Panc1 (cell line): ENCODE results near the gene COL4A1. TPM values are rescaled to one million over a fixed set of nuclear protein-coding genes. Genes with fewer than 3 reads are reported as not detected.

ENCODE experiments used
- ATAC-seq: fragments of 200-7000 bp; cut with Tn5 transposase; 2 replicates; pipeline ENCODE4 v1.9.1; 2020; ENCODE audit warnings: mild to moderate bottlenecking, moderate library complexity
- BruUV-seq: library from RNA; stranded (reverse); fragments of 400-500 nt; replicated peaks from 2 replicates; lab custom pipeline; 2021; lab: Mats Ljungman, UMichigan
- CTCF ChIA-PET: fragments of 300-600 bp; sonication (Branson Sonifier 250); formaldehyde crosslinking; loops from one replicate; lab custom pipeline; 2022; ENCODE audit warnings: antibody characterized with exemption; lab: Charles Lee
- POLR2A ChIA-PET: fragments of 300-600 bp; sonication (Branson Sonifier 250); formaldehyde crosslinking; loops from one replicate; lab custom pipeline; 2022; ENCODE audit warnings: antibody characterized with exemption; lab: Charles Lee
- DNase-seq: peaks from one replicate; pipeline ENCODE4 v3.0.0-alpha.2; 2010; ENCODE audit warnings: low read depth, low spot score
- H3K27ac ChIP-seq: 2 replicates; pipeline ENCODE4 v1.5.1; 2011; ENCODE audit warnings: mild to moderate bottlenecking, low read length, inconsistent platforms
- H3K27me3 ChIP-seq: fragments of 200-500 bp; sonication (Bioruptor generic); 2 replicates; pipeline ENCODE4 v1.6.0; 2014; ENCODE audit warnings: low read length, inconsistent platforms; ENCODE audit not compliant: control insufficient read depth, insufficient read depth
- H3K36me3 ChIP-seq: fragments of 200-500 bp; sonication (Bioruptor generic); 2 replicates; pipeline ENCODE4 v1.5.1; 2014; ENCODE audit warnings: inconsistent platforms, mild to moderate bottlenecking, low read length, moderate library complexity; ENCODE audit not compliant: control insufficient read depth, insufficient read depth
- H3K4me1 ChIP-seq: 2 replicates; pipeline ENCODE4 v1.5.1; 2011; ENCODE audit warnings: inconsistent platforms, mild to moderate bottlenecking, low read length, moderate library complexity; ENCODE audit not compliant: control insufficient read depth, insufficient read depth
- H3K4me3 ChIP-seq, 2 experiments: 2 replicates each; pipeline ENCODE4 v1.5.1; 2011 to 2012; ENCODE audit warnings: low read depth in 2 of 2, low read length in 2 of 2, mild to moderate bottlenecking in 2 of 2, inconsistent platforms in 1 of 2, moderate library complexity in 1 of 2
- H3K9me3 ChIP-seq: fragments of 200-500 bp; sonication (Bioruptor generic); 2 replicates; pipeline ENCODE4 v1.5.1; 2014; ENCODE audit warnings: low read depth, mild to moderate bottlenecking, inconsistent platforms, low read length, moderate library complexity; ENCODE audit not compliant: control insufficient read depth, insufficient read depth
- POLR2AphosphoS5 ChIP-seq: IDR thresholded peaks from 2 replicates; pipeline ENCODE4 v1.6.1; 2012; ENCODE audit warnings: mild to moderate bottlenecking, low read depth, low read length, moderate library complexity
- SIN3A ChIP-seq: IDR thresholded peaks from 2 replicates; pipeline ENCODE4 v1.6.1; 2012; ENCODE audit warnings: low read depth, mild to moderate bottlenecking, low read length, moderate library complexity, borderline replicate concordance; ENCODE audit not compliant: insufficient read depth
- TCF7L2 ChIP-seq: IDR thresholded peaks from 2 replicates; pipeline ENCODE4 v1.6.1; 2011; ENCODE audit warnings: mild to moderate bottlenecking, low read depth, low read length, inconsistent platforms
- in situ Hi-C: cut with HindIII; loops from 2 replicates; pipeline ENCODE4 v1.10.0; 2016; ENCODE audit warnings: low sequenced_read_pairs, low pct_unique_long_range_greater_than_20kb
- intact Hi-C: fragments of 100-400 bp; cut with micrococcal nuclease; formaldehyde crosslinking; loops from one replicate; pipeline ENCODE4 v1.10.0; 2022; ENCODE audit not compliant: unreplicated experiment
- total RNA-seq: library from RNA; stranded (reverse); gene quantifications from one replicate; pipeline ENCODE4 v1.2.1, GENCODE V29; 2021; ENCODE audit not compliant: unreplicated experiment
- TF ChIP-seq, protein P1 (sequence below), 2 experiments: IDR thresholded peaks; 2 replicates each; pipeline ENCODE4 v1.6.1; 2011 to 2012; ENCODE audit warnings: low read depth in 2 of 2, control low read depth in 1 of 2, low read length in 1 of 2, mild to moderate bottlenecking in 1 of 2, moderate library complexity in 1 of 2; ENCODE audit not compliant: insufficient read depth in 1 of 2
- TF ChIP-seq, protein P2 (sequence below): fragments of 450-650 bp; IDR thresholded peaks from 2 replicates; pipeline ENCODE4 v1.5.1; 2017; ENCODE audit warnings: mild to moderate bottlenecking

COL4A1 gene
- total RNA-seq, 1 experiment from 2014 or later: 1.1 TPM

DNA sequence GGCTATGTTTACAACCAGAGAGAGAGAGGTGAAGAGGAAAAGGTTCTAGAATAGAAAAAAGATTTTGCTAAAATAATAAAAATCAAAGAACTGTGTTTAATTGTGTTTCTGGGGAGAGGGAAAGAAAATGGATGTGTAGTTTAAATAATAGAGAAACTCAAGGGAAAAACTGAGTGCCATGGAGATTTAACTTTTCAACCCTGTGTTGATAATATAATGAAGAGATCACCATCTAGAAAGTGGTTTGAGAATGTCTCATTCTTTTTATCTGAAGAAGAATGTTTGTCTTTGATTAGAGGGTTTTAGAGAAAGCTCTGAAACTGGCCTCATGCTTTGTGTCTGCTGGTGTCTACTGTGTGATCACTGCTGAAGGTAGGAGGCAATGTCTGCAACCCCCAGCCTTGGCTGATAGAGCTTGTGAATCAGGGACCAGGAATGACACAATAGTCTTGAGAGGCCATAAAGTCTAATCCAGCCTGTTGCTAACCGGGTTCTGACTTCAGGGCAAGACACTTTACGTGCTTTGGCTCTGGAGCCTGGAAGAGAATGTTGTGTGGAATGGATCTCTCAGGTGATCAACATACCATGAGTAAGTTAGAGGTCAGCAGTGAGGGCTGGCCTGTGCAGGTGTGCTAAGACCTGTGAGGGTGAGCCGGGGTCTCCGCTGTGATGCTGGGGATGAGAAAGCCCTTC, 5.5 kb upstream of the COL4A1 start:
- no TSS peak for BruUV-seq
- ChIA-PET POLR2A (no interaction called here), CTCF (no interaction called here)
- Histone ChIP-seq H3K36me3 (no peaks in the 10 kb centered on the region), H3K4me3 (no peak overlapping the region), H3K27me3 (no peaks in the 10 kb centered on the region), H3K9me3 (no peaks in the 10 kb centered on the region), H3K4me1 (no peaks in the 10 kb centered on the region), H3K27ac (no peak overlapping the region)
- TF ChIP-seq SIN3A (no peak), TCF7L2 (no peak), POLR2AphosphoS5 (no peak)
- TF ChIP-seq, protein P1, sequence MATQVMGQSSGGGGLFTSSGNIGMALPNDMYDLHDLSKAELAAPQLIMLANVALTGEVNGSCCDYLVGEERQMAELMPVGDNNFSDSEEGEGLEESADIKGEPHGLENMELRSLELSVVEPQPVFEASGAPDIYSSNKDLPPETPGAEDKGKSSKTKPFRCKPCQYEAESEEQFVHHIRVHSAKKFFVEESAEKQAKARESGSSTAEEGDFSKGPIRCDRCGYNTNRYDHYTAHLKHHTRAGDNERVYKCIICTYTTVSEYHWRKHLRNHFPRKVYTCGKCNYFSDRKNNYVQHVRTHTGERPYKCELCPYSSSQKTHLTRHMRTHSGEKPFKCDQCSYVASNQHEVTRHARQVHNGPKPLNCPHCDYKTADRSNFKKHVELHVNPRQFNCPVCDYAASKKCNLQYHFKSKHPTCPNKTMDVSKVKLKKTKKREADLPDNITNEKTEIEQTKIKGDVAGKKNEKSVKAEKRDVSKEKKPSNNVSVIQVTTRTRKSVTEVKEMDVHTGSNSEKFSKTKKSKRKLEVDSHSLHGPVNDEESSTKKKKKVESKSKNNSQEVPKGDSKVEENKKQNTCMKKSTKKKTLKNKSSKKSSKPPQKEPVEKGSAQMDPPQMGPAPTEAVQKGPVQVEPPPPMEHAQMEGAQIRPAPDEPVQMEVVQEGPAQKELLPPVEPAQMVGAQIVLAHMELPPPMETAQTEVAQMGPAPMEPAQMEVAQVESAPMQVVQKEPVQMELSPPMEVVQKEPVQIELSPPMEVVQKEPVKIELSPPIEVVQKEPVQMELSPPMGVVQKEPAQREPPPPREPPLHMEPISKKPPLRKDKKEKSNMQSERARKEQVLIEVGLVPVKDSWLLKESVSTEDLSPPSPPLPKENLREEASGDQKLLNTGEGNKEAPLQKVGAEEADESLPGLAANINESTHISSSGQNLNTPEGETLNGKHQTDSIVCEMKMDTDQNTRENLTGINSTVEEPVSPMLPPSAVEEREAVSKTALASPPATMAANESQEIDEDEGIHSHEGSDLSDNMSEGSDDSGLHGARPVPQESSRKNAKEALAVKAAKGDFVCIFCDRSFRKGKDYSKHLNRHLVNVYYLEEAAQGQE (IDR thresholded peaks at IDR 0.05; ENCODE audit: insufficient read depth in 1 of 2, low read depth in 2 of 2, low read length in 1 of 2): no peak
- TF ChIP-seq, protein P2, sequence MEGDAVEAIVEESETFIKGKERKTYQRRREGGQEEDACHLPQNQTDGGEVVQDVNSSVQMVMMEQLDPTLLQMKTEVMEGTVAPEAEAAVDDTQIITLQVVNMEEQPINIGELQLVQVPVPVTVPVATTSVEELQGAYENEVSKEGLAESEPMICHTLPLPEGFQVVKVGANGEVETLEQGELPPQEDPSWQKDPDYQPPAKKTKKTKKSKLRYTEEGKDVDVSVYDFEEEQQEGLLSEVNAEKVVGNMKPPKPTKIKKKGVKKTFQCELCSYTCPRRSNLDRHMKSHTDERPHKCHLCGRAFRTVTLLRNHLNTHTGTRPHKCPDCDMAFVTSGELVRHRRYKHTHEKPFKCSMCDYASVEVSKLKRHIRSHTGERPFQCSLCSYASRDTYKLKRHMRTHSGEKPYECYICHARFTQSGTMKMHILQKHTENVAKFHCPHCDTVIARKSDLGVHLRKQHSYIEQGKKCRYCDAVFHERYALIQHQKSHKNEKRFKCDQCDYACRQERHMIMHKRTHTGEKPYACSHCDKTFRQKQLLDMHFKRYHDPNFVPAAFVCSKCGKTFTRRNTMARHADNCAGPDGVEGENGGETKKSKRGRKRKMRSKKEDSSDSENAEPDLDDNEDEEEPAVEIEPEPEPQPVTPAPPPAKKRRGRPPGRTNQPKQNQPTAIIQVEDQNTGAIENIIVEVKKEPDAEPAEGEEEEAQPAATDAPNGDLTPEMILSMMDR: no peak
- ATAC-seq (no peak), DNase-seq (no peak)
- in situ Hi-C loops: no loop called here
- intact Hi-C loops: no loop called here

DNA sequence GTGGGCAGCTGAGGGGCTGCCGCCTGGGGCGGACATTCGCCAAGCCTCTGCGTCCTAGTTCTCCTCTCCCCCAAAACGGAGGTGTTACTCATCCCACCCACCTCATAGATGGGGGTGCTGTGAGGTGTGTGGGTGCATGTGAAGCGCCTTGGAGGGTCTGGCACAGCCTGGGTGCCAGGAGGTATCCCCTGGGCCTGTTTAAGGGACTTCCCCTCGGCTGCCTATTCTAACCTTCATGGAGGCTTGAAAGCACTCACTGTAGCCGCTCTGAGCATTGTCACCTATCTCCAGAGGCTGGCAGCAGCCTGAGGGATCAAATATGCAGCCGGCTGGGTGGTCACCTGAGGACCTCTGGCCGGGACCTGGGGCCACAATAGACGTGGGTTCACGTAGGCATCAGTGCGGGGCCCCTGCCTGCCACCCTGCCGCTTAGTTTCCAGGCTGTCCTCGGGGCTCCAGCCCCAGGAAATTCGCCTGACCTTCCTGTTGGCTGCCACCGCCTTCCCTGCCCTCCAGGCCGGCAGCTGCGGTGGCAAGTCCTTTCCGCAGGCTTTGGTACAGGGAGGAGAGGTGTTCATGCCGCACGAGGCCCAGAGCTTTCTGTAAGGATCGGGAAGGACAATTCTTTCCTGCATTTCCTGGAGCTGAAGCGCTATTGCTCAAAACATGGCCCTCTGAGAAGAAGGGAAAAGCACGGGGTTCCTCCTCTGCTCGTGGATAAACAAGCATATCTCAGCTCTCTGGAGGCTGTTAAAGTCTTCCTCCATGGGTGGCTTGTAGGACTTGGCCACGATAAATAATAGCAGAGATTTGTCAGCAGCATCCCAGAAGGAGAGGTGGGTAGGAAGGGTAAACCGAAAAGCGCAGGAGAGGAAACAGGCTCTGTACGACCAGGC, 4.7 kb upstream of the COL4A1 start:
- Histone ChIP-seq H3K27ac (no peak overlapping the region), H3K4me3 (no peak overlapping the region), H3K9me3 (no peaks in the 10 kb centered on the region), H3K36me3 (no peaks in the 10 kb centered on the region), H3K4me1 (no peaks in the 10 kb centered on the region), H3K27me3 (no peaks in the 10 kb centered on the region)
- BruUV-seq: no TSS peak
- ATAC-seq: no peak
- intact Hi-C loops (no loop called here), in situ Hi-C loops (no loop called here)
- no peak for DNase-seq
- TF ChIP-seq POLR2AphosphoS5 (no peak), SIN3A (no peak), TCF7L2 (no peak)
- TF ChIP-seq, protein P1 (IDR thresholded peaks at IDR 0.05; ENCODE audit: insufficient read depth in 1 of 2, low read depth in 2 of 2, low read length in 1 of 2): no peak
- TF ChIP-seq, protein P2: no peak
- CTCF ChIA-PET: no interaction called here
- POLR2A ChIA-PET: no interaction called here
